Lung (tissue), 12 donors: Measurements from ENCODE around the gene KNDC1. TPM values are rescaled to one million over a fixed set of nuclear protein-coding genes. Genes with fewer than 3 reads are reported as not detected.

Source experiments
- ATAC-seq: fragments of 200-7000 bp; cut with Tn5 transposase; one replicate; pipeline ENCODE4 v1.9.1; 2020; ENCODE audit warnings: moderate number of reproducible peaks; ENCODE audit not compliant: insufficient read depth, low FRiP score
- DNase-seq, 3 donors: peaks; one replicate each; pipeline ENCODE4 v3.0.0-alpha.2; 2013 to 2017
- H3K27ac ChIP-seq, 2 donors: one replicate each; pipeline ENCODE4 v1.5.1; 2013; ENCODE audit warnings: mild to moderate bottlenecking in 2 of 2, moderate library complexity in 2 of 2, control low read depth in 1 of 2, inconsistent platforms in 1 of 2, low read depth in 1 of 2, low read length in 1 of 2
- H3K27me3 ChIP-seq, 3 donors: one replicate each; pipeline ENCODE4 v1.5.1; 2013; ENCODE audit warnings: low read length in 2 of 3; ENCODE audit not compliant: control insufficient read depth in 3 of 3, insufficient read depth in 3 of 3
- H3K36me3 ChIP-seq, 4 donors: one replicate each; pipeline ENCODE4 v1.5.1; 2013; ENCODE audit warnings: low read length in 4 of 4, mild to moderate bottlenecking in 1 of 4, moderate library complexity in 1 of 4; ENCODE audit not compliant: control insufficient read depth in 4 of 4, insufficient read depth in 4 of 4
- H3K4me1 ChIP-seq, 5 donors: one replicate each; pipeline ENCODE4 v1.5.1; 2013; ENCODE audit warnings: low read length in 5 of 5, mild to moderate bottlenecking in 2 of 5, moderate library complexity in 1 of 5; ENCODE audit not compliant: control insufficient read depth in 5 of 5, insufficient read depth in 5 of 5
- H3K4me3 ChIP-seq: one replicate; pipeline ENCODE4 v1.5.1; 2013; ENCODE audit warnings: mild to moderate bottlenecking, control low read depth, moderate library complexity
- H3K9ac ChIP-seq, 2 donors: one replicate each; pipeline ENCODE4 v1.5.1; 2013; ENCODE audit warnings: low read length in 2 of 2, control low read depth in 1 of 2; ENCODE audit not compliant: insufficient read depth in 1 of 2
- H3K9me3 ChIP-seq, 4 donors: one replicate each; pipeline ENCODE4 v1.5.1; 2013; ENCODE audit warnings: low read length in 3 of 4, mild to moderate bottlenecking in 1 of 4, moderate library complexity in 1 of 4; ENCODE audit not compliant: control insufficient read depth in 4 of 4, insufficient read depth in 3 of 4
- CTCF ChIP-seq: IDR thresholded peaks from 2 replicates; pipeline ENCODE4 v1.5.1; 2012; ENCODE audit warnings: mild to moderate bottlenecking; ENCODE audit errors: control extremely low read depth, extremely low read depth
- WGBS, 2 donors: extraction: QIAGEN DNeasy Blood & Tissue Kit; methylation state at CpG; one replicate each; pipeline ENCODE4 v1.1.7; 2013; 5-methylcytosine and 5-hydroxymethylcytosine counted together
- polyA plus RNA-seq, 2 donors: library from polyadenylated mRNA; stranded (reverse); fragments of 200-250 nt; gene quantifications; one replicate each; pipeline ENCODE4 v1.2.1, GENCODE V29; 2013
- total RNA-seq, 2 donors: library from RNA; depleted of rRNA in 1 of 2; stranded (reverse); fragments of >200 nt in 1 of 2; gene quantifications; one replicate each; pipeline ENCODE4 v1.2.1, GENCODE V29; 2014 to 2021
- donor health status: control.
- donor health status: control.
- donor health status: Bipolar disorder and iron deficiency.
- donor health status: healthy.
- donor health status: DM: yes; HTN: yes; CAD: no.

KNDC1 gene
- total and polyA plus RNA-seq, 4 donors: 3.2 to 21.0 (median 6.7) TPM

- no peak overlapping the region for H3K9ac ChIP-seq
- peaks cover 5 to 13% (median 9%) of the 10 kb centered on the region in 3 donors for H3K27me3 ChIP-seq
- TF ChIP-seq CTCF: no peak
- DNase-seq (no peak), ATAC-seq (no peak)
- no peak overlapping the region for H3K27ac ChIP-seq
- no peak overlapping the region for H3K4me3 ChIP-seq
- H3K9me3 ChIP-seq: no peaks in the 10 kb centered on the region
- no peaks in the 10 kb centered on the region for H3K36me3 ChIP-seq
- WGBS, 2 donors: 68 to 71% methylated on average over 18 to 21 of the region's 21 CpGs
- peaks cover 0 to 5% (median 0%) of the 10 kb centered on the region in 5 donors for H3K4me1 ChIP-seq
These were observed 89.2 kb downstream of the KNDC1 start for GRCh38 chr10:133249094-133249780.

- H3K27me3 ChIP-seq: peaks cover 7 to 11% (median 9%) of the 10 kb centered on the region in 3 donors
- H3K9me3 ChIP-seq: no peaks in the 10 kb centered on the region
- no peak overlapping the region for H3K4me3 ChIP-seq
- H3K9ac ChIP-seq: no peak overlapping the region
- DNase-seq (no peak), ATAC-seq (no peak)
- WGBS, 2 donors: 60 to 77% methylated on average over 11 of the region's 11 CpGs
- no peak overlapping the region for H3K27ac ChIP-seq
- TF ChIP-seq CTCF: no peak
- H3K4me1 ChIP-seq: peaks cover 0 to 5% (median 0%) of the 10 kb centered on the region in 5 donors
- H3K36me3 ChIP-seq: no peaks in the 10 kb centered on the region
These were observed 90.1 kb downstream of the KNDC1 start for GRCh38 chr10:133249975-133250754.

- 69 to 73% methylated on average over 28 of the region's 28 CpGs for WGBS, 2 donors
- ATAC-seq: no peak
- H3K9me3 ChIP-seq: no peaks in the 10 kb centered on the region
- no peak overlapping the region for H3K27ac ChIP-seq
- no peak for TF ChIP-seq CTCF
- peaks cover 0 to 5% (median 0%) of the 10 kb centered on the region in 5 donors for H3K4me1 ChIP-seq
- peaks cover 5 to 10% (median 7%) of the 10 kb centered on the region in 3 donors for H3K27me3 ChIP-seq
- no peak overlapping the region for H3K9ac ChIP-seq
- DNase-seq: peak in 2 of 3 donors; percentile 44 to 49
- H3K4me3 ChIP-seq: no peak overlapping the region
- H3K36me3 ChIP-seq: no peaks in the 10 kb centered on the region
These were observed 91.6 kb downstream of the KNDC1 start for GRCh38 chr10:133251388-133252222.
